IMR-90 (cell line): ENCODE results near the gene KRTCAP2.

Source experiments
- CTCF ChIP-seq: conservative IDR thresholded peaks from 2 replicates; pipeline ENCODE4 v1.5.1; 2012; ENCODE audit warnings: mild to moderate bottlenecking, low read depth, low read length, improper control_type of control experiment
- MAFK ChIP-seq: IDR thresholded peaks from 2 replicates; pipeline ENCODE4 v1.6.1; 2012; ENCODE audit warnings: low read depth, low read length, improper control_type of control experiment

- TF ChIP-seq CTCF (no peak), MAFK (no peak)
These were observed 22.3 kb upstream of the KRTCAP2 start for GRCh38 chr1:155195201-155196102.
